DOHH2 (cell line): ENCODE data around the gene CD2.

ENCODE experiments used
- H3F3A ChIP-seq: fragments of 200-600 bp; sonication (generic), shearing (Covaris generic); 2 replicates; pipeline ENCODE4 v1.6.0; 2016; ENCODE audit warnings: antibody characterized with exemption, mild to moderate bottlenecking; ENCODE audit not compliant: control insufficient read depth, insufficient read depth
- H3K27ac ChIP-seq: fragments of 200-600 bp; sonication (generic); 2 replicates; pipeline ENCODE4 v1.5.1; 2014; ENCODE audit warnings: low read depth, mild to moderate bottlenecking, low read length, moderate library complexity
- H3K27me3 ChIP-seq: fragments of 200-600 bp; sonication (generic); 2 replicates; pipeline ENCODE4 v1.6.1; 2014; ENCODE audit warnings: mild to moderate bottlenecking, low read length, mixed read lengths; ENCODE audit not compliant: control insufficient read depth
- H3K36me3 ChIP-seq: fragments of 200-600 bp; sonication (generic); 2 replicates; pipeline ENCODE4 v1.6.1; 2014; ENCODE audit warnings: mild to moderate bottlenecking, low read length, moderate library complexity, mixed read lengths; ENCODE audit not compliant: control insufficient read depth
- H3K4me1 ChIP-seq: fragments of 200-600 bp; sonication (generic); 2 replicates; pipeline ENCODE4 v1.6.1; 2014; ENCODE audit warnings: mild to moderate bottlenecking, low read length, mixed read lengths; ENCODE audit not compliant: control insufficient read depth
- H3K4me2 ChIP-seq: fragments of 200-600 bp; sonication (generic); 2 replicates; pipeline ENCODE4 v1.6.0; 2014; ENCODE audit warnings: mild to moderate bottlenecking, low read length, moderate library complexity
- H3K4me3 ChIP-seq: fragments of 200-600 bp; sonication (generic); 2 replicates; pipeline ENCODE4 v1.5.1; 2014; ENCODE audit warnings: mild to moderate bottlenecking, low read length, mixed read lengths
- H3K79me2 ChIP-seq: fragments of 200-600 bp; sonication (generic); 2 replicates; pipeline ENCODE4 v1.6.1; 2014; ENCODE audit warnings: mild to moderate bottlenecking, low read length, mixed read lengths; ENCODE audit not compliant: control insufficient read depth
- H3K9me2 ChIP-seq: fragments of 200-600 bp; sonication (generic); replicated peaks from 2 replicates; pipeline ENCODE4 v1.6.1; 2014; ENCODE audit warnings: mild to moderate bottlenecking, low read length, mixed read lengths; ENCODE audit not compliant: control insufficient read depth
- H3K9me3 ChIP-seq: fragments of 200-600 bp; sonication (generic); 2 replicates; pipeline ENCODE4 v1.6.1; 2014; ENCODE audit warnings: antibody characterized with exemption, low read length, mixed read lengths; ENCODE audit not compliant: control insufficient read depth, insufficient read depth
- H4K20me1 ChIP-seq: fragments of 200-600 bp; sonication (generic); 2 replicates; pipeline ENCODE4 v1.6.0; 2014; ENCODE audit warnings: low read depth, mild to moderate bottlenecking, antibody characterized with exemption, low read length, moderate library complexity; ENCODE audit not compliant: control insufficient read depth, insufficient read depth
- EZH2phosphoT487 ChIP-seq: fragments of 200-600 bp; sonication (generic); IDR thresholded peaks from 2 replicates; pipeline ENCODE4 v1.6.1; 2017; ENCODE audit warnings: borderline replicate concordance, mild to moderate bottlenecking, antibody characterized with exemption, low read length, moderate library complexity, mixed read lengths
- TF ChIP-seq, protein P1 (sequence below): fragments of 200-600 bp; sonication (generic); IDR thresholded peaks from one replicate; pipeline ENCODE4 v1.5.1; 2014; ENCODE audit warnings: antibody characterized with exemption, mild to moderate bottlenecking, low read depth, low read length; ENCODE audit not compliant: poor library complexity, severe bottlenecking

CD2 gene, protein sequence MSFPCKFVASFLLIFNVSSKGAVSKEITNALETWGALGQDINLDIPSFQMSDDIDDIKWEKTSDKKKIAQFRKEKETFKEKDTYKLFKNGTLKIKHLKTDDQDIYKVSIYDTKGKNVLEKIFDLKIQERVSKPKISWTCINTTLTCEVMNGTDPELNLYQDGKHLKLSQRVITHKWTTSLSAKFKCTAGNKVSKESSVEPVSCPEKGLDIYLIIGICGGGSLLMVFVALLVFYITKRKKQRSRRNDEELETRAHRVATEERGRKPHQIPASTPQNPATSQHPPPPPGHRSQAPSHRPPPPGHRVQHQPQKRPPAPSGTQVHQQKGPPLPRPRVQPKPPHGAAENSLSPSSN

DNA sequence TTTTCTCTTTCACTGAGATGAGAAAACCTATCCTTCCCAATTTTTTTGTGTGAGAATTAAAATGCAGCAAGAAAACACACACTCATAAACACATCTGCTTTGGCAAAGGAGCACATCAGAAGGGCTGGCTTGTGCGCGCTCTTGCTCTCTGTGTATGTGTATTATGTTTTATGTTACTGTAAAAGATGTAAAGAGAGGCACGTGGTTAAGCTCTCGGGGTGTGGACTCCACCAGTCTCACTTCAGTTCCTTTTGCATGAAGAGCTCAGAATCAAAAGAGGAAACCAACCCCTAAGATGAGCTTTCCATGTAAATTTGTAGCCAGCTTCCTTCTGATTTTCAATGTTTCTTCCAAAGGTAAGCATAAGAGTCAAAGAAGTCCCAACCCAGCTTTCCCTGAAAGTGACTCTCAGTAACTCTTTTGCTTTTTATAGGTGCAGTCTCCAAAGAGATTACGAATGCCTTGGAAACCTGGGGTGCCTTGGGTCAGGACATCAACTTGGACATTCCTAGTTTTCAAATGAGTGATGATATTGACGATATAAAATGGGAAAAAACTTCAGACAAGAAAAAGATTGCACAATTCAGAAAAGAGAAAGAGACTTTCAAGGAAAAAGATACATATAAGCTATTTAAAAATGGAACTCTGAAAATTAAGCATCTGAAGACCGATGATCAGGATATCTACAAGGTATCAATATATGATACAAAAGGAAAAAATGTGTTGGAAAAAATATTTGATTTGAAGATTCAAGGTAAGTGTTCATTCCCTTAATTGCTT lies at the start of gene CD2:
Gene CD2 (plus strand): TSS at position 233 of the 780 bp plus-strand sequence. CDS start 63 bp downstream, at position 296.
- Histone ChIP-seq H3K4me1 (no peaks in the 10 kb centered on the region), H3K4me3 (no peak within 1 kb of the TSS), H3K27ac (no peak within 1 kb of the TSS), H4K20me1 (no peaks in the 10 kb centered on the region), H3K9me2 (no peaks in the 10 kb centered on the region), H3K4me2 (no peak within 1 kb of the TSS), H3F3A (no peaks in the 10 kb centered on the region), H3K36me3 (no peaks in the 10 kb centered on the region), H3K9me3 (no peaks in the 10 kb centered on the region), H3K27me3 (no peaks in the 10 kb centered on the region), H3K79me2 (no peaks in the 10 kb centered on the region)
- no peak for TF ChIP-seq EZH2phosphoT487
- TF ChIP-seq, protein P1, sequence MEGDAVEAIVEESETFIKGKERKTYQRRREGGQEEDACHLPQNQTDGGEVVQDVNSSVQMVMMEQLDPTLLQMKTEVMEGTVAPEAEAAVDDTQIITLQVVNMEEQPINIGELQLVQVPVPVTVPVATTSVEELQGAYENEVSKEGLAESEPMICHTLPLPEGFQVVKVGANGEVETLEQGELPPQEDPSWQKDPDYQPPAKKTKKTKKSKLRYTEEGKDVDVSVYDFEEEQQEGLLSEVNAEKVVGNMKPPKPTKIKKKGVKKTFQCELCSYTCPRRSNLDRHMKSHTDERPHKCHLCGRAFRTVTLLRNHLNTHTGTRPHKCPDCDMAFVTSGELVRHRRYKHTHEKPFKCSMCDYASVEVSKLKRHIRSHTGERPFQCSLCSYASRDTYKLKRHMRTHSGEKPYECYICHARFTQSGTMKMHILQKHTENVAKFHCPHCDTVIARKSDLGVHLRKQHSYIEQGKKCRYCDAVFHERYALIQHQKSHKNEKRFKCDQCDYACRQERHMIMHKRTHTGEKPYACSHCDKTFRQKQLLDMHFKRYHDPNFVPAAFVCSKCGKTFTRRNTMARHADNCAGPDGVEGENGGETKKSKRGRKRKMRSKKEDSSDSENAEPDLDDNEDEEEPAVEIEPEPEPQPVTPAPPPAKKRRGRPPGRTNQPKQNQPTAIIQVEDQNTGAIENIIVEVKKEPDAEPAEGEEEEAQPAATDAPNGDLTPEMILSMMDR: no peak

DNA sequence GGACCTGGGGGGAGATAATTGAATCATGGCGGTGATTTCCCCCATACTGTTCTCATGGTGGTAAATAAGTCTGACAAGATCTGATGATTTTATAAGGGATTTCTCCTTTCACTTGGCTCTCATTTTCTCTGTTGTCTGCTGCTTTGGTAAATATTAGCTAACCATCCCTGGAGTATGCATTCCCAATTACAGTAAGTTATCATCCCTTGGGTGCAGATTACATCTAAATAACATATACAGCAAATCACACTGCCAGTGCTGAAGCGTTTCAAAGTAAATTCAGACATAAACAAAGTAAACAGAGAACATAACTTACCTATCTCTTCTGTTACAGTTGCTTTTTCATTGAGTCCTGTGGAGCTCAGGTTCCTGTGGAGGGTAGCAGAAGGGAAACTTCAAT lies 48.1 kb upstream of the CD2 start:
- no peaks in the 10 kb centered on the region for H3K9me3 ChIP-seq
- no peak overlapping the region for H3K27ac ChIP-seq
- H3K79me2 ChIP-seq: no peaks in the 10 kb centered on the region
- H3F3A ChIP-seq: no peaks in the 10 kb centered on the region
- H3K27me3 ChIP-seq: no peaks in the 10 kb centered on the region
- TF ChIP-seq EZH2phosphoT487: no peak
- TF ChIP-seq, protein P1: no peak
- no peaks in the 10 kb centered on the region for H3K9me2 ChIP-seq
- no peaks in the 10 kb centered on the region for H3K4me1 ChIP-seq
- H3K4me2 ChIP-seq: no peak overlapping the region
- H3K4me3 ChIP-seq: no peak overlapping the region
- no peaks in the 10 kb centered on the region for H3K36me3 ChIP-seq
- H4K20me1 ChIP-seq: no peaks in the 10 kb centered on the region

DNA sequence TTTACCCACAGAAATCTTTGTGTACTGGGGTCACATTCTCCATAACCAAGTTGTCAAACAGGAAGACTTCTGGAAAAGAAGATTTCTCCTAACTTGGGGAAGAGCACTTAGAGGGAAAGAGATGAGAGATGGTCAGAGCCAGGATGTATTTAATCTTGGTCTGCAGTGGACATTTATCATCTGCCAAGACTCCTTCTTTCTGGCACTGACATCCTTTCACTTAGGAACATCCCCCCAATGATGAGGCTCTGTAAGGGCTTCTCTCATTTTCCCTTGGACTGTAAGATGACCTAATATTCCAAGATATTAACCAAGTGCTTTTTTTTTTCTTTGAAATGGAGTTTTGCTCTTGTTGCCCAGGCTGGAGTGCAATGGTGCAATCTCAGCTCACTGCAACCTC lies 47.4 kb upstream of the CD2 start:
- Histone ChIP-seq H3K9me2 (no peaks in the 10 kb centered on the region), H3K27me3 (no peaks in the 10 kb centered on the region), H3K79me2 (no peaks in the 10 kb centered on the region), H3K4me1 (no peaks in the 10 kb centered on the region), H4K20me1 (no peaks in the 10 kb centered on the region), H3K4me2 (no peak overlapping the region), H3F3A (no peaks in the 10 kb centered on the region), H3K36me3 (no peaks in the 10 kb centered on the region), H3K9me3 (no peaks in the 10 kb centered on the region), H3K27ac (no peak overlapping the region), H3K4me3 (no peak overlapping the region)
- TF ChIP-seq, protein P1: no peak
- TF ChIP-seq EZH2phosphoT487: no peak
